Hepatocyte (in vitro differentiated cells): ENCODE data around the gene ATAD3C.
"Not testable (repeated sequence)": the region's sequence is repeated elsewhere in the genome, so short reads cannot be mapped to it uniquely, and the experiment has no call there.

Source experiments
- EZH2 ChIP-seq: fragments of 200-600 bp; sonication (generic); IDR thresholded peaks from 2 replicates; pipeline ENCODE4 v1.6.1; 2016; ENCODE audit warnings: antibody characterized with exemption, mild to moderate bottlenecking, borderline replicate concordance
- EZH2phosphoT487 ChIP-seq: fragments of 200-600 bp; sonication (generic); IDR thresholded peaks from one replicate; pipeline ENCODE4 v1.6.1; 2018; ENCODE audit warnings: antibody characterized with exemption, mild to moderate bottlenecking, low read depth, moderate library complexity; ENCODE audit not compliant: unreplicated experiment, severe bottlenecking
- TF ChIP-seq, protein P1 (sequence below): fragments of 200-600 bp; sonication (generic); IDR thresholded peaks from 2 replicates; pipeline ENCODE4 v1.5.1; 2016; ENCODE audit warnings: antibody characterized with exemption, mild to moderate bottlenecking; ENCODE audit not compliant: poor library complexity

DNA sequence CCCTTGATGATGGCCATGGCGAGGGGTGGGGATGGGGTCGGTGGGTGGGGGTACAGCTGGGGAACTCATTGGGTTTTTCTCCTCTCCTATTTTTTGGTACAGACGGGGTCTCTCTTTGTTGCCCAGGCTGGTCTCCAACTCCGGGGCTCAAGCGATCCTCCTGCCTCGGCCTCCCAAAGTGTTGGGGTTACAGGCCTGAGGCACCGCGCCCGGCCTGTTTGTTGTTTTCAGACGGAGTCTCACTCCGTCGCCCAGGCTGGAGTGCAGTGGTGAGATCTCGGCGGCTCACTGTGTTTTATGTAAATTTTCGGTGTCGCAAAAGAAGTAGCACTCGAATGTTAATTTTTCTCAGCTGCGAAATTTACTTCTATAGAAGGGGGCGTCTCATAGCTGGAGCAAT lies 2.9 kb upstream of the ATAD3C start:
- TF ChIP-seq, protein P1, sequence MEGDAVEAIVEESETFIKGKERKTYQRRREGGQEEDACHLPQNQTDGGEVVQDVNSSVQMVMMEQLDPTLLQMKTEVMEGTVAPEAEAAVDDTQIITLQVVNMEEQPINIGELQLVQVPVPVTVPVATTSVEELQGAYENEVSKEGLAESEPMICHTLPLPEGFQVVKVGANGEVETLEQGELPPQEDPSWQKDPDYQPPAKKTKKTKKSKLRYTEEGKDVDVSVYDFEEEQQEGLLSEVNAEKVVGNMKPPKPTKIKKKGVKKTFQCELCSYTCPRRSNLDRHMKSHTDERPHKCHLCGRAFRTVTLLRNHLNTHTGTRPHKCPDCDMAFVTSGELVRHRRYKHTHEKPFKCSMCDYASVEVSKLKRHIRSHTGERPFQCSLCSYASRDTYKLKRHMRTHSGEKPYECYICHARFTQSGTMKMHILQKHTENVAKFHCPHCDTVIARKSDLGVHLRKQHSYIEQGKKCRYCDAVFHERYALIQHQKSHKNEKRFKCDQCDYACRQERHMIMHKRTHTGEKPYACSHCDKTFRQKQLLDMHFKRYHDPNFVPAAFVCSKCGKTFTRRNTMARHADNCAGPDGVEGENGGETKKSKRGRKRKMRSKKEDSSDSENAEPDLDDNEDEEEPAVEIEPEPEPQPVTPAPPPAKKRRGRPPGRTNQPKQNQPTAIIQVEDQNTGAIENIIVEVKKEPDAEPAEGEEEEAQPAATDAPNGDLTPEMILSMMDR = not testable (repeated sequence)
- not testable (repeated sequence) for TF ChIP-seq EZH2, EZH2phosphoT487
